Breast epithelium (tissue), 3 donors: ENCODE results near the gene PCDHA10.

Experiments
- POLR2A ChIP-seq: fragments of 450-650 bp; IDR thresholded peaks from one replicate; pipeline ENCODE4 v1.6.1; 2016; ENCODE audit warnings: antibody characterized with exemption, mild to moderate bottlenecking, moderate library complexity
- POLR2AphosphoS5 ChIP-seq, 3 donors: sonication (generic); formaldehyde crosslinking; IDR thresholded peaks; one replicate each; pipeline ENCODE4 v1.6.1; 2017; ENCODE audit warnings: antibody characterized with exemption in 3 of 3
- TF ChIP-seq, protein P1 (sequence below), 3 donors: fragments of 450-650 bp; IDR thresholded peaks; one replicate each; pipeline ENCODE4 v1.5.1; 2016 to 2017; ENCODE audit warnings: antibody characterized with exemption in 3 of 3, mild to moderate bottlenecking in 3 of 3, moderate library complexity in 3 of 3

DNA sequence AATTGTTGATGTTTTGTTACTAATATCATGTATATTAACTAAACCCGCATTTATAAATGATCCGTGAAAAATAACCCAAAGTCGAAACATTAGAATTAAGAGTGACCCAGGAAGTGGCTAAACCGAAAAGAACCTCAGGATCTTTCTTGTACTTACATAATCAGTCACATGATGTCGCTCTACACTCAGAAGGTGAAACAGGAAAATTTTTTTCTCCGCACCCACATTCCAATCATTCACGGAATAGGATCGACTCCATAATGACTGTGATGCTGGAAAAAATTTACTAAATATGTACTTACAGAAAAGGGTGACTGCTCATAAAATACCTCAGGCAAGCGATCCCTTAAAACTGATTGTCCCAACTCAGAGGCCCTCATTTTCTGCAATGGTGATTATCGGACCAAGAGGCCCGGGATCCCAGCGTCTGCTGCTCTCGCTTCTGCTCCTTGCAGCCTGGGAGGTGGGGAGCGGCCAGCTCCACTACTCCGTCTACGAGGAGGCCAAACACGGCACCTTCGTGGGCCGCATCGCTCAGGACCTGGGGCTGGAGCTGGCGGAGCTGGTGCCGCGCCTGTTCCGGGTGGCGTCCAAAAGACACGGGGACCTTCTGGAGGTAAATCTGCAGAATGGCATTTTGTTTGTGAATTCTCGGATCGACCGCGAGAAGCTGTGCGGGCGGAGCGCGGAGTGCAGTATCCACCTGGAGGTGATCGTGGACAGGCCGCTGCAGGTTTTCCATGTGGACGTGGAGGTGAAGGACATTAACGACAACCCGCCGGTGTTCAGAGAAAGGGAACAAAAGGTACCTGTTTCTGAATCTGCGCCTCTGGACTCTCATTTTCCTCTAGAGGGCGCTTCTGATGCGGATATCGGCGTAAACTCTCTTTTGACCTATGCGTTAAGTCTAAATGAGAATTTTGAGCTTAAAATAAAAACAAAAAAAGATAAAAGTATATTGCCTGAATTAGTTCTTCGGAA, 19.7 kb downstream of the PCDHA10 start, which contains the start of gene PCDHA12:
- TF ChIP-seq, protein P1, sequence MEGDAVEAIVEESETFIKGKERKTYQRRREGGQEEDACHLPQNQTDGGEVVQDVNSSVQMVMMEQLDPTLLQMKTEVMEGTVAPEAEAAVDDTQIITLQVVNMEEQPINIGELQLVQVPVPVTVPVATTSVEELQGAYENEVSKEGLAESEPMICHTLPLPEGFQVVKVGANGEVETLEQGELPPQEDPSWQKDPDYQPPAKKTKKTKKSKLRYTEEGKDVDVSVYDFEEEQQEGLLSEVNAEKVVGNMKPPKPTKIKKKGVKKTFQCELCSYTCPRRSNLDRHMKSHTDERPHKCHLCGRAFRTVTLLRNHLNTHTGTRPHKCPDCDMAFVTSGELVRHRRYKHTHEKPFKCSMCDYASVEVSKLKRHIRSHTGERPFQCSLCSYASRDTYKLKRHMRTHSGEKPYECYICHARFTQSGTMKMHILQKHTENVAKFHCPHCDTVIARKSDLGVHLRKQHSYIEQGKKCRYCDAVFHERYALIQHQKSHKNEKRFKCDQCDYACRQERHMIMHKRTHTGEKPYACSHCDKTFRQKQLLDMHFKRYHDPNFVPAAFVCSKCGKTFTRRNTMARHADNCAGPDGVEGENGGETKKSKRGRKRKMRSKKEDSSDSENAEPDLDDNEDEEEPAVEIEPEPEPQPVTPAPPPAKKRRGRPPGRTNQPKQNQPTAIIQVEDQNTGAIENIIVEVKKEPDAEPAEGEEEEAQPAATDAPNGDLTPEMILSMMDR (IDR thresholded peaks at IDR 0.05) = peak in 1 of 3 donors; percentile 12
- TF ChIP-seq POLR2A (no peak), POLR2AphosphoS5 (IDR thresholded peaks at IDR 0.05) (no peak)
